NT2/D1 (cell line): ENCODE data around the gene MED13.

ENCODE experiments used
- DNase-seq: peaks from one replicate; pipeline ENCODE4 v3.0.0-alpha.2; 2011; ENCODE audit warnings: low read depth, low spot score
- H3K27me3 ChIP-seq: 2 replicates; pipeline ENCODE4 v1.6.0; 2011; ENCODE audit warnings: mild to moderate bottlenecking; ENCODE audit not compliant: insufficient read length, insufficient read depth
- H3K36me3 ChIP-seq: 2 replicates; pipeline ENCODE4 v1.6.1; 2011; ENCODE audit warnings: mild to moderate bottlenecking, low read length, mixed read lengths; ENCODE audit not compliant: insufficient read depth, insufficient read length
- H3K4me1 ChIP-seq: 2 replicates; pipeline ENCODE4 v1.5.1; 2011; ENCODE audit not compliant: insufficient read depth, insufficient read length
- H3K4me3 ChIP-seq: 2 replicates; pipeline ENCODE4 v1.5.1; 2011; ENCODE audit warnings: low read depth; ENCODE audit not compliant: insufficient read length
- H3K9ac ChIP-seq: 2 replicates; pipeline ENCODE4 v1.6.0; 2011; ENCODE audit warnings: low read depth; ENCODE audit not compliant: insufficient read length
- H3K9me3 ChIP-seq: 2 replicates; pipeline ENCODE4 v1.5.1; 2011; ENCODE audit warnings: mild to moderate bottlenecking, low read length; ENCODE audit not compliant: insufficient read depth
- SUZ12 ChIP-seq: IDR thresholded peaks from 2 replicates; pipeline ENCODE4 v1.6.1; 2011; ENCODE audit not compliant: insufficient read length, insufficient read depth; ENCODE audit errors: extremely low read depth
- YY1 ChIP-seq: IDR thresholded peaks from 2 replicates; pipeline ENCODE4 v1.6.1; 2011; ENCODE audit not compliant: insufficient read length, insufficient read depth
- ZNF274 ChIP-seq: IDR thresholded peaks from 2 replicates; pipeline ENCODE4 v1.6.1; 2011; ENCODE audit warnings: mild to moderate bottlenecking, low read depth, low read length

Gene MED13

GRCh38 chr17:62052765-62053338 is 12.2 kb downstream of the MED13 start:
- Histone ChIP-seq H3K27me3 (no peaks in the 10 kb centered on the region), H3K4me3 (no peak overlapping the region), H3K36me3 (peaks cover 76% of the 10 kb centered on the region), H3K9ac (no peak overlapping the region), H3K9me3 (no peaks in the 10 kb centered on the region), H3K4me1 (no peaks in the 10 kb centered on the region)
- no peak for TF ChIP-seq YY1
- no peak for DNase-seq

GRCh38 chr17:62051053-62051452 is 14.0 kb downstream of the MED13 start:
- Histone ChIP-seq H3K27me3 (no peaks in the 10 kb centered on the region), H3K36me3 (peaks cover 78% of the 10 kb centered on the region), H3K4me1 (no peaks in the 10 kb centered on the region), H3K4me3 (no peak overlapping the region), H3K9me3 (no peaks in the 10 kb centered on the region), H3K9ac (no peak overlapping the region)
- TF ChIP-seq ZNF274 (no peak), YY1 (no peak), SUZ12 (no peak)
- no peak for DNase-seq

DNA sequence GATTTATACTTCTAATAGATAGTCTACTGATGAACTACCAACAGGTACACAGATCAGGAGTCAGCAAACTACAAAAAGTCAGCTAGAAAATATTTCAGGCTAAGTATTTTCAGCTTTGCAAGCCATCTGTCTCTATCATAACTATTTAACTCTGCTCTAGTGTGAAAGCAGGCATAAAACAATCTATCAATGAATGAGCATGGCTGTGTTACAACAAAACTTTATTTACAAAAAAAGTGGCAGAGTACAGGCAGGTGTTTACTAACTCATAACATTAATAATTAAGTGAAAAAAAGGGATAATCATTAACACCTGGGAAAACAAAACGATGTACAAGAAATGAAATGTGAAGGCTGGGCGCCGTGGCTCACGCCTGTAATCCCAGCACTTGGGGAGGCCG is 15.8 kb downstream of the MED13 start:
- H3K36me3 ChIP-seq: peaks cover 81% of the 10 kb centered on the region
- no peak overlapping the region for H3K4me3 ChIP-seq
- no peak for DNase-seq
- H3K4me1 ChIP-seq: no peaks in the 10 kb centered on the region
- H3K9me3 ChIP-seq: no peaks in the 10 kb centered on the region
- H3K27me3 ChIP-seq: no peaks in the 10 kb centered on the region
- TF ChIP-seq SUZ12: no peak
- TF ChIP-seq ZNF274: no peak
- TF ChIP-seq YY1: no peak
- H3K9ac ChIP-seq: no peak overlapping the region

- no peak for DNase-seq
- TF ChIP-seq YY1: no peak
- TF ChIP-seq ZNF274: no peak
- TF ChIP-seq SUZ12: no peak
- Histone ChIP-seq H3K4me3 (no peak overlapping the region), H3K9me3 (no peaks in the 10 kb centered on the region), H3K9ac (no peak overlapping the region), H3K36me3 (peaks cover 87% of the 10 kb centered on the region), H3K27me3 (no peaks in the 10 kb centered on the region), H3K4me1 (no peaks in the 10 kb centered on the region)
Measured at GRCh38 chr17:62048262-62048661, 16.8 kb downstream of the MED13 start.

DNA sequence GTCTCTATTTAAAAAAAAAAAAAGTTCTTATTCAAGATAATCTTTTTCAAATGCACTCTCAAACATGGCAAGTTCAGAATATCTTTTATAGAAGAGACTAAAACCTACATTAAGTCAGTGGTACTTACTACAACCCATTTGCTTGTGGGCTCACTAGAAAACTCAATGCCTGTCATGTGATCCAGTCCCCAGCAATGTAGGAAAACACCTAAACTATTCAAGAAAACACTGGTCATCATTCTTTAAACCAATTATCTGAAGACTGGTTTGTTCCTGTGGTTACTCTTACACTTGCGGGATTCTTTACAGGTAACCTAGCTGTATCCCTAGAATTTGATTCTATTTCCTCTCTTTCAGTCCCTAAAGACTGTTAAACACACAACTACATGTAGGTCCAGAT is 19.6 kb downstream of the MED13 start:
- Histone ChIP-seq H3K36me3 (peaks cover 85% of the 10 kb centered on the region), H3K27me3 (no peaks in the 10 kb centered on the region), H3K4me1 (no peaks in the 10 kb centered on the region), H3K9ac (no peak overlapping the region), H3K9me3 (no peaks in the 10 kb centered on the region), H3K4me3 (no peak overlapping the region)
- TF ChIP-seq ZNF274: no peak
- no peak for DNase-seq

DNA sequence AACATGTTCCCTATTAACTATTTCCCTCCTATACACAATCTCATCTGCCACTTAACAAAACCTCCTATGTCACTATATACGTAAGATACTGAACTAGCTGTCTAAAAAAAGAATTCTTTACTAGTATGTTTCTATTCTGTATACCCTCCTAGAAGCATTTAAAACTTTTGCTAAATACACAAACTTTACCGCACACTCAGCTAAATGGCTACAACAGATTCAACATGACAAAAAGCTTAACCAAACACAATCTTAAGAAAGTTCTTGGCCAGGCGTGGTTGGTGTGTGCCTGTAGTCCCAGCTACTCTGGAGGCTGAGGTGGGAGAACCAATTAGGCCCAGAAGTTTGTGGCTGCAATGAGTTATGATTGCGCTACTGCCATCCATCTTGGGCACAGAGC is 20.0 kb downstream of the MED13 start:
- H3K36me3 ChIP-seq: peaks cover 85% of the 10 kb centered on the region

GRCh38 chr17:62043602-62044001 is 21.5 kb downstream of the MED13 start:
- no peak for DNase-seq
- TF ChIP-seq YY1 (no peak), ZNF274 (no peak), SUZ12 (no peak)
- Histone ChIP-seq H3K4me1 (no peaks in the 10 kb centered on the region), H3K27me3 (no peaks in the 10 kb centered on the region), H3K4me3 (no peak overlapping the region), H3K36me3 (peaks cover 87% of the 10 kb centered on the region), H3K9me3 (no peaks in the 10 kb centered on the region), H3K9ac (no peak overlapping the region)

More for the DNA sequence above, 20.0 kb downstream of the MED13 start:
- Histone ChIP-seq H3K4me3 (no peak overlapping the region), H3K4me1 (no peaks in the 10 kb centered on the region), H3K9me3 (no peaks in the 10 kb centered on the region), H3K9ac (no peak overlapping the region), H3K27me3 (no peaks in the 10 kb centered on the region)
- no peak for TF ChIP-seq YY1
- TF ChIP-seq SUZ12: no peak
- no peak for TF ChIP-seq ZNF274
- DNase-seq: no peak

- H3K36me3 ChIP-seq: peaks cover 86% of the 10 kb centered on the region
- H3K27me3 ChIP-seq: no peaks in the 10 kb centered on the region
- no peaks in the 10 kb centered on the region for H3K9me3 ChIP-seq
- no peak for TF ChIP-seq SUZ12
- no peak for TF ChIP-seq YY1
- TF ChIP-seq ZNF274: no peak
- H3K4me1 ChIP-seq: no peaks in the 10 kb centered on the region
- H3K9ac ChIP-seq: no peak overlapping the region
- no peak for DNase-seq
- H3K4me3 ChIP-seq: no peak overlapping the region
Measured at GRCh38 chr17:62043140-62043539, 21.9 kb downstream of the MED13 start.

- TF ChIP-seq ZNF274: no peak
- DNase-seq: no peak
- Histone ChIP-seq H3K36me3 (peaks cover 71% of the 10 kb centered on the region), H3K9ac (no peak overlapping the region), H3K4me1 (no peaks in the 10 kb centered on the region), H3K27me3 (no peaks in the 10 kb centered on the region), H3K4me3 (no peak overlapping the region), H3K9me3 (no peaks in the 10 kb centered on the region)
Measured at GRCh38 chr17:62038248-62038647, 26.8 kb downstream of the MED13 start.
